ENCODE data around the gene RASSF10.
"Not testable (repeated sequence)": the region's sequence is repeated elsewhere in the genome, so short reads cannot be mapped to it uniquely, and the experiment has no call there.

RASSF10 gene

DNA sequence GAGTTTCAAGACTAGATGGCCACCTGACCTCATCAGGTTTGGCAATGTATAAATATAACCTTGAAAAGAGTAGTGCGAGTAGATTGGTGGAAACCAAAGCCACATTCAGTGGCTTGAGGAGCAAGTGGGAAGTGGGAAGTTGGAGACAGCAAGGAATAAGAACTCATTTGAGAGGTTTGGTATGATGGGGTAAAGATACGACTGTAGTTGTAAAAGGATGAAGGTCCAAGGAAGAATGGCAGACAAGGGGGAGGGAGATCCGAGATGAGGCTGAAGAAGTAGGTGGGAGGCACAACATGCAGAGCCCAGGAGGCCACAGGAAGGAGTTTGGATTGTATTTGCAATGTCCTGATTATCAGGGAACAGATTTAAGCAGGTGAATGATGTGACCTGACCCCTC, 20.8 kb downstream of the RASSF10 start:
- DNase-seq, result no peak

GRCh38 chr11:13030857-13031256, 21.7 kb downstream of the RASSF10 start:
- no peak for DNase-seq

DNA sequence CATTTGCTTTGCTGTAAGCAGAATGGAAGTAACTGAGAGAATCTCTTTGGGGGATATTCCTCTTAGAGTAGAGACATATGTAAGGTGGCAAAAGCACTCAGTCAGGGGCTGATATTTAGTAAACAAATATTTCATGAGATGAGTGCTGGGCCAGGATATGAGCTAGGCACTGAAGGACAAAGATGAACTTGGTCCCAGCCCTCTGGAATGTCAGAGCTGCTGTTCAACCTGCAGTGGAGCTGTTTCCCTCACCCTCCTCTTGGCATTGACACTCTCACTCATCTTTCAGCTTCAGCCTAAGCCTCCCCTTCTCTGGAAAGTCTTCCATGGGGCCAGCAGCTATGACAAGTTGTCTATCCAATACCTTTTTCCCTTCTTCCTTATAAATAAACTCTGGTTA, 22.2 kb downstream of the RASSF10 start:
- no peak for DNase-seq

GRCh38 chr11:13033760-13034533, 24.8 kb downstream of the RASSF10 start:
- no peak for DNase-seq

DNA sequence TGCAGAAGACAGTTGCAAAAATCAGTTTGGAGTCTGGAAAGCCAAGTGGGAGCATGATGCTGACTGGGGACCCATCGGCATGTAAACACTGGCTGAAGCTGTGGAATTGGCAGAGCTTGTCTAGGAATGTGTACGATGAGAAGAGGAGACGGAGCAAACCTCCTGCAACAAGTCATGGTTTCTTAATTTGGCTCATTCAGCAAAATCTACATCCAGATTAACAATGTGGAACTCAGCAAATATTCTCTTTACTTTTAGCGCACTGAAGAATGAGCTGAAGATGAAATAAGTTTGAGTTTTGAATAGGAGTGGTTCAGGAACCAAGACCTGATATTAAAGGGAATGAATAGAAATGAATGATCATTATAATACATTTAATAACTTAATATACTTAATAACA, 26.6 kb downstream of the RASSF10 start:
- no peak for DNase-seq

GRCh38 chr11:13036235-13036634, 27.1 kb downstream of the RASSF10 start:
- DNase-seq, result no peak

GRCh38 chr11:13038366-13038765, 29.2 kb downstream of the RASSF10 start:
- DNase-seq, result no peak

GRCh38 chr11:13039126-13039525, 30.0 kb downstream of the RASSF10 start:
- no peak for DNase-seq

- DNase-seq, result no peak
Measured at GRCh38 chr11:13040969-13041561, 31.9 kb downstream of the RASSF10 start.

GRCh38 chr11:13042873-13043342, 33.8 kb downstream of the RASSF10 start:
- DNase-seq, result no peak

GRCh38 chr11:13043912-13044628, 35.0 kb downstream of the RASSF10 start:
- no peak for DNase-seq

DNA sequence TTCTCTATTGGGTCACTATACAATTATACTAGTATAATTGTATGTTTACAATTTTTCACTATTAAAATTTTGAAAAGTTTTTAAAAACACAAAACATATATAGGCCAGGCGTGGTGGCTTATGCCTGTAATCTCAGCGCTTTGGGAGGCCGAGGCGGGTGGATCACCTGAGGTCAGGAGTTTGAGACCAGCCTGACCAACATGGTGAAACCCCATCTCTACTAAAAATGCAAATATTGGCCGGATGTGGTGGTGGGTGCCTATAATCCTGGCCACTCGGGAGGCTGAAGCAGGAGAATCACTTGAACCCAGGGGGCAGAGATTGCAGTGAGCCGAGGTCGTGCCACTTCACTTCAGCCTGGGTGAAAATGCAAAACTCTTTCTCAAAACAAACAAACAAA, 36.0 kb downstream of the RASSF10 start:
- DNase-seq, result not testable (repeated sequence)

GRCh38 chr11:13045734-13046133, 36.6 kb downstream of the RASSF10 start:
- no peak for DNase-seq

GRCh38 chr11:13046637-13047570, 37.8 kb downstream of the RASSF10 start:
- DNase-seq, result no peak

GRCh38 chr11:13047884-13048283, 38.8 kb downstream of the RASSF10 start:
- DNase-seq, result no peak

DNA sequence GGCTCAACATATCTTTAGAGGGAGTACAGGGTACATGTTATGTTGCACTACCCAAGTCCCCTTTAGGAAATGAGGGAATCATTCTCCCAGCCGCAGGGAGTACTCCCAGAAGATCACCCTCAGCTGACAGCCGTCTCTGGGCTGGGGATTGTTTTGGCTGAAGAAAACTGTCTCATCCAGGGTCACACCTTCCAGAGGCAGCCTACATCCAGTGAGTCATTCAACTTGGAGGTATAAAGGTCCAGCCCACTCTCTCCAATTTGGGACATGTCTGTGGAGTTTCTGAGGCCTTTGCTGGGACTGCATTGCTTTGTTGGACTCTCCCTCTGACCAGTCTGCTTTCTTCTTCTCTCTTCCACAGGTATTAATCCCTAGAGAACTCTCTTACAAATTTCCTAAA, 42.1 kb downstream of the RASSF10 start:
- no peak for DNase-seq

DNA sequence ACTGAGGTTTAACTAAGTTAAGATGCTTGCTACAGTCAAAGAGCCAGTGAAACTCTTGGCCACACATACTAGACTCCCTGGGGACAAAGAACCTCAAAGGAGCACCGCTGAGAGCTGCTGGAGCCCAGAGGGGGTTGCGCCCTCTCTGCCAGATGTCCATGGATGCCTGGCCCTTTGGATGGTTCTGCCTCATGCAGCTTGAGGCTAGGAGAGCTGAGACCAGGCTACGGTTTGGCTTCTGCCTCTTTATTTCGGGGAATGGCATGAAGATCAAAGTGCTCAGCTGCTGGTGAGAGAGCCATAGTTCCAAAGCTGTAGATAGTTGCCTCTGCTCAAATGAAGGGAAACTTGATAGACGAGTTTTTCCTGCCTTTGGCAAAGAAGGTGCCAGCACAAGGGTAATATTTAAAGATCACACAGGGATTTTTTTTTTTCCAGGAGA, 43.0 kb downstream of the RASSF10 start:
- no peak for DNase-seq

- DNase-seq, result no peak
Measured at GRCh38 chr11:13053255-13053917, 44.3 kb downstream of the RASSF10 start.

- no peak for DNase-seq
Measured at GRCh38 chr11:13054278-13054677, 45.2 kb downstream of the RASSF10 start.

DNA sequence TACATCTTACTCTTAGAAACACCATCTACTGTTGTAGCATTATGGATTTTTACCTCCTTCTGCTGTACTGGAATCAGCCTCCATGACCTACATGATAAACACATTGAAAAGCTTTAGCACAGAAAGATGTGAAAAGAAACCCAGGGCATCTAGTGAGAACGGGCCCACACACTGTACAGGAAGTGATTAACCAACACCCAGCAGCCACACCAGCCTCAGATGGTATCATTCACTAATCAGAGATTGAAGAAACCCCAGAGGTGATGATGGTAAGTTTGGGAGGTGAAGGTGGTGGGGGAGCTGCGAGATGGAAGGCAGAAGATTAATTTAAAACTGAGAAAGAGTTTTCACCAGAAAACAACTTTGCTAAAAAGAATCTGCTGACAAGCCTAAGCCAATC, 46.1 kb downstream of the RASSF10 start:
- DNase-seq, result no peak

DNA sequence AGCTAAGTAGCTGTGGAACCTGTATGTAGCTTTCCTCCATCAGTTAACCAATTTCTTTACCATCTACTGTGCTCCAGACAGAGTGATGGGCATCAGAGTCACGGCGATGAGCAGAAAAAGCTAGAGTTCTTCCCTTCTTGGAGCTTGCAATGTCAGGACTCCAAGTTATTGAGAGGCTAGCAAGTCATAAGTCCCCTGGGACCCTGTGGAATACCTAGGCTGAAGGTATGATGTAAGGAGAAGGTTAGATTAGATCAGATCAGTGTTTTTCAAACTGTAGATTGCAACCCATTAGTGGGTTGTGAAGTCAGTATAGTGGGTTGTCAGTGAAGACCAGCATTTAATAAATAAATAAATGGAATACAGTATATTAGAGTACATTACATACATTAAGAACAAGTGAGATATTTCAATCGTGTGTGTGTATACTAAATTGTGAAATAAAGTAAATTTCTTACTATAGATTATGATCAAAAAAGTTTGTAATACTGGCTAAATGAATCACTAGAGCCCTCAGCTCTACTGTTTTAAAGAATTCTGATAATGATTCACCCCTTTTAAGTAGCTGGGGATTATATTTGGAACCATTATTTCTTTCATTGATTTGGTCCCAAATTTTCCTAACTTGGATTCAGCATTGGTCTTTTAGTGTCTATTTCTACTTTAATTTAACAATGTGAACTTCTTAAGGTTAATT, 52.3 kb downstream of the RASSF10 start:
- DNase-seq, result no peak
